OCI-LY3 (cell line): Measurements from ENCODE around the gene MYOT.

Source experiments
- EZH2phosphoT487 ChIP-seq: fragments of 200-600 bp; shearing (Covaris generic); IDR thresholded peaks from 2 replicates; pipeline ENCODE4 v1.6.1; 2018; ENCODE audit warnings: antibody characterized with exemption, mixed run types, low read depth
- TF ChIP-seq, protein P1 (sequence below): fragments of 200-600, 300-600 bp; sonication (generic); IDR thresholded peaks from 2 replicates; pipeline ENCODE4 v1.5.1; 2014; ENCODE audit warnings: antibody characterized with exemption, low read length, low read depth

DNA sequence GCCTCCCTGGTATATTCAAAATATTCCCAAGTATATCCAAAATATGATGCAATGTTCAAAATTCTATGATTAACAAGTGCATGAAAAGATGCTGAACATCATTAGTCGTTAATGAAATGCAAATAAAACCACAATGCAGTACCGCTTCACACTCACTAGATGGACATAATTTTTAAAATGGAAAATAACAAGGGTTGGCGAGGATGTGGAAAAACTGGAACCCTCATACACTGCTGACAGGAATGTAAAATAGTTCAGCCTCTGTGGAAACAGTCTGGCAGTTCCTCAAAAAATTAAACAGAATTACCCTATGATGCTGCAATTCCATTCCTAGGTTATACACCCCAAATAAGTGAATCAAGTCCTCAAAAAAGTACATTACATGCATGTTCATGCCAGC is 36.1 kb upstream of the MYOT start:
- TF ChIP-seq, protein P1, sequence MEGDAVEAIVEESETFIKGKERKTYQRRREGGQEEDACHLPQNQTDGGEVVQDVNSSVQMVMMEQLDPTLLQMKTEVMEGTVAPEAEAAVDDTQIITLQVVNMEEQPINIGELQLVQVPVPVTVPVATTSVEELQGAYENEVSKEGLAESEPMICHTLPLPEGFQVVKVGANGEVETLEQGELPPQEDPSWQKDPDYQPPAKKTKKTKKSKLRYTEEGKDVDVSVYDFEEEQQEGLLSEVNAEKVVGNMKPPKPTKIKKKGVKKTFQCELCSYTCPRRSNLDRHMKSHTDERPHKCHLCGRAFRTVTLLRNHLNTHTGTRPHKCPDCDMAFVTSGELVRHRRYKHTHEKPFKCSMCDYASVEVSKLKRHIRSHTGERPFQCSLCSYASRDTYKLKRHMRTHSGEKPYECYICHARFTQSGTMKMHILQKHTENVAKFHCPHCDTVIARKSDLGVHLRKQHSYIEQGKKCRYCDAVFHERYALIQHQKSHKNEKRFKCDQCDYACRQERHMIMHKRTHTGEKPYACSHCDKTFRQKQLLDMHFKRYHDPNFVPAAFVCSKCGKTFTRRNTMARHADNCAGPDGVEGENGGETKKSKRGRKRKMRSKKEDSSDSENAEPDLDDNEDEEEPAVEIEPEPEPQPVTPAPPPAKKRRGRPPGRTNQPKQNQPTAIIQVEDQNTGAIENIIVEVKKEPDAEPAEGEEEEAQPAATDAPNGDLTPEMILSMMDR = no peak
- TF ChIP-seq EZH2phosphoT487 = no peak
